ENCODE results near the gene TRABD2B.

Gene TRABD2B

DNA sequence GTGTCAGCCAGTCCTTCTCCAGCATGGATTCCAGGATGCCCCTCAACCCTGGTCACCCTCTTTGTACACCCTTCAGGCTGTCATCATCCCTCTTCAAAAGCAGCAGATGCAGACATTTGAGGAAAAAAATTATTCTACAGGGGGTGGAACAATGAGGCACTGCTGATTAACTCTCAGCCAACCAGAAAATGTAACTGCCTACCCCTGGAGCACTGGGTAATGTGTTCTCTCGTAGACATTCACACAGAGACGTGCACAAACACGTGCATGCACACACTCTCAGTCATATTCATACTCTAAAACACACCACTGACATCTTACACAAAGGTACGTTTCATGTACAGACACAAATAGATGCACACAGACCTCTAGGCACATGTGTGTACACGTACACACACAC is 175.4 kb downstream of the TRABD2B start:
- no peak for TF ChIP-seq CTCF (conservative IDR thresholded peaks at IDR 0.05; ENCODE audit: low read depth, low read length)

DNA sequence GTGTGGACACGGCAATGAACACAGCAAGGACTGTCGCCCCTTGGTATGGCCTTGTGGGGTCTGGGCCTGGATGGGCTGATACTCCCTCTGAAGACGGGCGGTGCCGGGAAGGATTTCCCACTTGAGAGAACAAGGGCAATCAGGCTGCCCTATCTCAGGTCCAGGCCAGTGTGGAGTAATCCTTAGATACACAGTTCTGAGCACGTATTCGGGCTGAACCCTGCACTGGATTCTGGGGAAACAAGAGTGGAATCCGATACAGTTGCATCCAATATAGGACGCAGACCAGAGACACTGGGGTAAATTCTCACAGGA is 177.7 kb downstream of the TRABD2B start:
- DNase-seq (ENCODE audit: low read depth), result no peak
- TF ChIP-seq CTCF (conservative IDR thresholded peaks at IDR 0.05; ENCODE audit: low read depth, low read length), result no peak
- H3K4me3 ChIP-seq (ENCODE audit: low read length), result no peak overlapping the region

More for the DNA sequence above, 175.4 kb downstream of the TRABD2B start:
- H3K4me3 ChIP-seq (ENCODE audit: low read length), result no peak overlapping the region
- no peak for DNase-seq (ENCODE audit: low read depth)

GRCh38 chr1:47818682-47819573 is 178.3 kb downstream of the TRABD2B start:
- no peak for TF ChIP-seq CTCF (conservative IDR thresholded peaks at IDR 0.05; ENCODE audit: low read depth, low read length)
- DNase-seq (ENCODE audit: low read depth), result no peak
- no peak overlapping the region for H3K4me3 ChIP-seq (ENCODE audit: low read length)

DNA sequence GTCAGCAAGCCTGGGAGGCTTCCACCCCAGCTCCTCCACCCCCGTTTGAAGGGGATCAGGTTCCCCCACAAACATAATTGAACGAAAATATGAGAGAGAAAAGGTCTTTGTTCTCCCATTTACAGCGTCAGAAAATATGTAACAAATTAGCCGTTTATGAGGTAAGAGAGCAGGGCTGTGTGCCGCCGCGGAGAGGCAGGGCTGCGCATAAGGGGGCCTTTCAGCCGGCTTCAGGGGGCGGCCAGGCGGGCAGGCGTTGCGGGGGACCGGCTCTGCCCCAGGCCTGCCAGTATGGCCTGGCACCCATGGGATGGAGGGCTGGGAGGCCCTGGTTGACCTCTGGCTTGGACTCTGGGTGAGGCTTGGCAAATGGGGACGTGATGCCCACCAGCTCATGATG is 179.3 kb downstream of the TRABD2B start:
- no peak for DNase-seq (ENCODE audit: low read depth)
- H3K4me3 ChIP-seq (ENCODE audit: low read length), result no peak overlapping the region
- no peak for TF ChIP-seq CTCF (conservative IDR thresholded peaks at IDR 0.05; ENCODE audit: low read depth, low read length)

DNA sequence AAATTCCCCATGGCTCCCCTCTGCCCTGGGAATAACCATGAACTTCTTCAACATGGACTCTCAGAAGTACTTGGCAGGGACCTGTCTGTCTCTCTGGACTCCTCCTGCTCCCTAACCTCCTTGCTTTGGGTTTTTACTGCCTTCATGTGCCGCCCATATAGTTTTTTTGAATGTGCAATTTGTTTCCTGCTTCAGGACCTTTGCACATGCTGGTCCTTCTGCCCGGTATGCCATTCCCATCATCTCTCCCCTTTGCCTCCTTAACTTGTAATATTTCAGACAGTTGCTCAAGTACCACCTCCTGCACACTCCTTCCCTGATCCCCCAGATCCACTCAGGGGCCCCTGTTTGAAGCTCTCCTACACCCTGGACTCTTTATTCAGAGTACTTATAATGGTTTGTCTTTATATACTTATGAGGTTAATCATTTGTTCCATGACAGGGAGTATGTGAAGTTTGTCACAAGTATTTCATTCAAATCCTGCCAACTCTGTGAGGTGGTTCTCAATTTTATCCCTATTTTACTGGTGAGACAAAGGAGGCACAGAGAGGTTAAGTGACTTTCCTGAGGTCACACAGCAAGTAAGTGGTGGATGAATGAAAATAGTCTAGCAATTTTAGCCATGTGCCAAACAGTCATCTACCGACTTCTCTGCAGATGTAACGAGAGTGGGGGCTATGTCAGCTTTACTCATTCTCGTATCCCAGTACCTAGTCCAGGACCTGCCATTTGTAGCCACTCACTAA is 180.7 kb downstream of the TRABD2B start:
- H3K4me3 ChIP-seq (ENCODE audit: low read length), result no peak overlapping the region
- no peak for TF ChIP-seq CTCF (conservative IDR thresholded peaks at IDR 0.05; ENCODE audit: low read depth, low read length)
- DNase-seq (ENCODE audit: low read depth), result no peak

DNA sequence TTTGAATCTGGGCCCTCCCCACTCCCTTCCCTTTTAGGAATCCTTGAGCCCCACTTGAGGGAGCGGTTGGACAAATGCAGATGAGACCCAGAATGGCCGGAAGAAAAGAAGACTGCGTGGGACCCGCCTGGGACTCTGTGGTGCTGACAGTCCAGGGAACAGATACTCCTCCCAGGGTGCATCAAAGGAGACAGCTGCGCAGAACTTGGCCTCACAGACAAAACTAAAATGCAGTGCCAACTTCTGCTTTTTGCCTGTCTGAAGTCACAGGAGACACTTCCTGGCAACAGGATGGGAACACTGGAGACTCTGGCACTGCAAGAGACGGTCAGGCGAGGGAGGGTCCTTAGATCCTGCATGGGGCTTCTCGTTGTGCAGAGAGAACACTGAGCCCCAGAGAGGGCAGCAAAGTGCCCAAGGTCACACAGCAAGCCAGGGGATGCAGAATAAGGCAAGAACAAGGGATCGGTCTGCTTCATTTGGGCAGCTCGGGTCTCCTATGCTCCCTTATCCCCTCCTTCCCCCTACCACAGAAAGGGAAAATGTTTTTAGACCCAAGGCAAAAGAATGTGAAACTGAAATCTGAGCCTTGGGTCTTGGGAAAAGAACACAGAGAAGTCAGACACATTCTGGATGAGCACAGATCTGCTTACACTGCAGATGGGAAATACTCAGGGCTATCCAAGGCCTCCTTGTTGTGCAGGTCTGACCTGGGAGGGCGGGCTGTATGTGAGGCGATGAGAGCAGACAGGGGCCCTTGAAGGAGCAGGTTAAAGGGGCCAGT is 182.4 kb downstream of the TRABD2B start:
- no peak overlapping the region for H3K4me3 ChIP-seq (ENCODE audit: low read length)
- TF ChIP-seq CTCF (conservative IDR thresholded peaks at IDR 0.05; ENCODE audit: low read depth, low read length), result no peak
- DNase-seq (ENCODE audit: low read depth), result no peak

Data from retinal pigment epithelial cell (primary cell).